Measurements from ENCODE around the gene RAB3D.
"Not testable (repeated sequence)": the region's sequence is repeated elsewhere in the genome, so short reads cannot be mapped to it uniquely, and the experiment has no call there.

Gene RAB3D

GRCh38 chr19:11365557-11366117 lies 26.2 kb upstream of the RAB3D start:
- DNase-seq (ENCODE audit: low read depth): no peak

DNA sequence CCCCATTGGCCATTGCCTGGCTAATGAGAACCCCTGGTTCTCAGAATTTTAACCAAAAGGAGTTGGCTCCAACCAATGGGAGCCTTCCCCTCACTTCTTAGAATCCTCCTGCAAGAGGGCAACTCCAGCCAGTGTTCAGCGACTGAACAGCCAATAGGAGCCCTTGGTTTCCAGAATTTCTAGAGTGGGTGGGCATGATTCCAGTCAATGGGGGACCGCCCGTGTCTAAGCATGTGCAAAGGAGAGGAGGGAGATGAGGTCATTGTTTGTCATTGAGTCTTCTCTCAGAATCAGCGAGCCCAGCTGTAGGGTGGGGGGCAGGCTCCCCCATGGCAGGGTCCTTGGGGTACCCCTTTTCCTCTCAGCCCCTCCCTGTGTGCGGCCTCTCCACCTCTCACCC lies 25.5 kb upstream of the RAB3D start:
- DNase-seq (ENCODE audit: low read depth): no peak

GRCh38 chr19:11364296-11364904 lies 24.9 kb upstream of the RAB3D start:
- DNase-seq (ENCODE audit: low read depth): no peak

- DNase-seq (ENCODE audit: low read depth): no peak
Measured at GRCh38 chr19:11363881-11364280, 24.4 kb upstream of the RAB3D start.

DNA sequence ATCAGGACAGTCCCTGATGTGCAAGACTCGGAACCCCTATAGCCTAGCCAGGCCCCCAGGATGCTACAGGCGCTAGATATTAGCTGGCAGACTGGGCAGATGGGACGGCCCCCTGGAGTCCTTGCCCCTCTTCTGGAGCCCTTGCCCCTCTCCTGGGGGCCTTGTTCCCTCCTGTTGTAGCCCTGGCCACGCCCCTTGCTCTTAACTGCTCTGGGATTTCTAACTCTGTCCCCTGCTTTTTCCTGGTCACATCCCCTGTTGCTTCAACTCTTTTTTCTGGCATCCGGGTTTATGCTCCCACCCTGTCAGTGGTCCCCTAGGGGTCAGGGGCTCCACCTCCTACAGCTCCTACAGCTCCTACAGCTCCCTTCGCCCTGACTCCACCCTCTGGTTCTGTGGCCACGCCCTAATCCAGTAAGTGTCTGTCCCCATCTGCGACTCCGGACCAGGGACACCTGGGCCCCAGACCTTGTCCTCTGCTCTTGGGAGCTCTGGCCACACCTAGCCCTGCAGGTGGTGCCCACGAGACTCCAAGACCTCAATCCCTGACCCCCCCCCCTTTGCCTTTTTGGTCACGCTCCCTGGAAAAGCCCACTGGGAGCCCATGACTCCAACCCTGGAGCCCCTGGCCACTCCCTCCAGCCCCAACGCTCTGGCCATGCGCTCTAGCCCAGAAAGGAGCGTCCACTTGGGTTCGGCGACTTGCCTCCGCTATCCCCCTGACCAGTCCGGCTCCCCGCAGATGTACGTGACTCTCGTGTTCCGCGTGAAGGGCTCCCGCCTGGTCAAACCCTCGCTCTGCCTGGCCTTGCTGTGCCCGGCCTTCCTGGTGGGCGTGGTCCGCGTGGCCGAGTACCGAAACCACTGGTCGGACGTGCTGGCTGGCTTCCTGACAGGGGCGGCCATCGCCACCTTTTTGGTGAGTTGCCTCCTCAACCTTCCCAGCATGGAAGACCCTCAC lies 22.6 kb upstream of the RAB3D start:
- no peak for DNase-seq (ENCODE audit: low read depth)

DNA sequence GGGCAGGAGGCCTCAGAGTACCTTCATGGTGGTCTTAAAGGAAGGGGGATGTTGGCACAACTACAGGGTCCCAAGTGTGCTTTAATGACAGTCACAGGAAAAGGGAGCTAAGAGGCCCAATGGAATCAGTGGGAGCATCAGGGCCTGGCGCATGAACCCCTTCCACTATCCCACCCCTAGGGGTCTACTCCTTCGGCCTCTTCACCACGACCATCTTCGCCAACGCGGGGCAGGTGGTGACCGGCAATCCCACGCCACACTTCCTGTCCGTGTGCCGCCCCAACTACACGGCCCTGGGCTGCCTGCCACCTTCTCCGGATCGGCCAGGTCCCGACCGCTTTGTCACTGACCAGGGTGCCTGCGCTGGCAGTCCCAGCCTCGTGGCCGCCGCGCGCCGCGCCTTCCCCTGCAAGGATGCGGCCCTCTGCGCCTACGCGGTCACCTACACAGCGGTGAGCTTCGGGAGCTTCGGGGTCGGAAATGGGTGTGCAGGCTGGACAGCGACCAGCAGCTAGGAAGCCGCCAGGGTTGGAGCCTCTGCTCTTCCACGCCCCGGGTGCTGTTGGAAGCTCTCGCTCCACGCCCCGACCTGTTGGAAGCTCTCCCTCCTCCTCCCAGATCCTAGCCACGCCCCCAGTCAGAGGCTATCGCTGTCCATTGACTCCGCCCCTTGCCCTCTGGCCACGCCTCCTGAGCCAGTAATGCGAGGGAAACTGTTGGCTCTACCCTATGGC lies 21.7 kb upstream of the RAB3D start:
- DNase-seq (ENCODE audit: low read depth): no peak

- no peak for DNase-seq (ENCODE audit: low read depth)
Measured at GRCh38 chr19:11359421-11359820, 20.0 kb upstream of the RAB3D start.

GRCh38 chr19:11356676-11357550 lies 17.5 kb upstream of the RAB3D start:
- DNase-seq (ENCODE audit: low read depth): no peak

DNA sequence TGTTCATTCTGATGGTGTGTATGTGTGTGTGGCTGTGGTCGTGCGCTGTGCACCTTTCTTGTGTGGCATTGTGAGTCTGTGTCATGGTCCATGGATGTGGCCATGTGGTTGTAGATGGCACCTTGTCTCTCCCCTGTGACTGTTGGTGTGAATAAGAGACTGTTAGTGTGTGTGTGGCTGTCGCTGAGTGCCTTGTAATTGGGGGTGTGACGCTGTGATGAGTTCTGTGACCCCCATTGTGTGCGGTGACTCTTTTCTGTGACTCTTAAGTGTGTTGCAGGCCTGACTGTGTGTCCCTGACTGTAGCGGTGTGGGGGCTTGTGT lies 16.6 kb upstream of the RAB3D start:
- no peak for DNase-seq (ENCODE audit: low read depth)

GRCh38 chr19:11355160-11356073 lies 16.0 kb upstream of the RAB3D start, which contains the start of gene PLPPR2:
Gene PLPPR2 (plus strand): TSS chr19:11355432. CDS start chr19:11357674, 2,242 bp downstream.
- DNase-seq (ENCODE audit: low read depth): peak; percentile 72

DNA sequence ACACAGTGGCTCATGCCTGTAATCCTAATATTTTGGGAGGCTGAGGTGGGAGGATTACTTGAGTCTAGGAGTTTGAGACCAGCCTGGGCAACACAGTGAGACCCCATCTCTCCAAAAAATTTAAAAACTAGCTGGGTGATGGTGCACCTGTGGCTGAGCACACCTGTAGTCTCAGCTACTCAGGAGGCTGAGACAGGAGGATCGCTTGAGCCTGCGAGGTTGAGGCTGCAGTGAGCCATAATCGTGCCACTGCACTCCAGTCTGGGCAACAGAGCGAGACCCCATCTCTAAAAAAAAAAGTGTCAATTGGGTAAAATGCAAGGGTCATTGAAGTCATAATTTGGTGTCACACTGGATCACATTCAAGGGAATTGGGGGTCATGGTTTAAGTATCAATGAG lies 14.6 kb upstream of the RAB3D start:
- not testable (repeated sequence) for DNase-seq (ENCODE audit: low read depth)

GRCh38 chr19:11349171-11349570 lies 9.7 kb upstream of the RAB3D start:
- no peak for DNase-seq (ENCODE audit: low read depth)

- no peak for DNase-seq (ENCODE audit: low read depth)
Measured at GRCh38 chr19:11347546-11348039, 8.1 kb upstream of the RAB3D start.

- peak; percentile 99 for DNase-seq (ENCODE audit: low read depth)
Measured at GRCh38 chr19:11346104-11346940, 6.9 kb upstream of the RAB3D start, which contains the start of the genes CCDC159 and TMEM205. Gene CCDC159 (plus strand): TSS chr19:11346519. CDS start chr19:11346607, 88 bp downstream. Gene TMEM205 (minus strand): TSS chr19:11346268. CDS start chr19:11345619, 649 bp downstream.

- DNase-seq (ENCODE audit: low read depth): no peak
Measured at GRCh38 chr19:11345122-11345803, 5.8 kb upstream of the RAB3D start.

DNA sequence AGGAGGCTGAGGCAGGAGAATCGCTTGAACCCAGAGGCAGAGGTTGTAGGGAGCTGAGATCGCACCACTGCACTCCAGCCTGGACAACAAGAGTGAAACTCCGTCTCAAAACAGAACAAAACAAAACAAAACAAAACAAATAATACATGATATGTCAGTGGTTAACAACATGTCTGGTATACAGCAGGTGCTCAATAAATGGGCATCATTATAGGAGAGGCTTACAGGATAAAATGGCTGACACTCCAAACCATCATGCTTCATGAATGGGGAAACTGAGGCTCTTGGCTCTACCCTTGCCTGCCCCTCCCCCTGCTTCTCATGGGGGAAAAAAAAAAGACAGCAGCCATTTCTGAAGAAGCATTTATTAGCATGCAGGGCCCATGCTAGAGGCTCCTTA lies 3.0 kb upstream of the RAB3D start:
- DNase-seq (ENCODE audit: low read depth): no peak

DNA sequence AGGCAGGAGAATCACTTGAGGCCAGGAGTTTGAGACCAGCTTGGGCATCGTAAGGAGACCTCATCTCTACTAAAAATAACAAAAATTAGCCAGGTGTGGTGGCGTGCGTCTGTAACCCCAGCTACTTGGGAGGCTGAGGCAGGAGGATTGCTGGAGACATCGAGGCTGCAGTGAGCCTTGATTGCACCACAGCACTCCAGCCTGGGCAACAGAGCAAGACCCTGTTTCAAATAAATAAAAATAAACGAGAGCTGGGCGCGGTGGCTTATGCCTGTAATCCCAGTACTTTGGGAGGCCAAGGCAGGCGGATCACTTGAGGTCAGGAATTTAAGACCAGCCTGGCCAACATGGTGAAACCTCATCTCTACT lies 626 bp upstream of the RAB3D start:
- DNase-seq (ENCODE audit: low read depth): not testable (repeated sequence)

DNA sequence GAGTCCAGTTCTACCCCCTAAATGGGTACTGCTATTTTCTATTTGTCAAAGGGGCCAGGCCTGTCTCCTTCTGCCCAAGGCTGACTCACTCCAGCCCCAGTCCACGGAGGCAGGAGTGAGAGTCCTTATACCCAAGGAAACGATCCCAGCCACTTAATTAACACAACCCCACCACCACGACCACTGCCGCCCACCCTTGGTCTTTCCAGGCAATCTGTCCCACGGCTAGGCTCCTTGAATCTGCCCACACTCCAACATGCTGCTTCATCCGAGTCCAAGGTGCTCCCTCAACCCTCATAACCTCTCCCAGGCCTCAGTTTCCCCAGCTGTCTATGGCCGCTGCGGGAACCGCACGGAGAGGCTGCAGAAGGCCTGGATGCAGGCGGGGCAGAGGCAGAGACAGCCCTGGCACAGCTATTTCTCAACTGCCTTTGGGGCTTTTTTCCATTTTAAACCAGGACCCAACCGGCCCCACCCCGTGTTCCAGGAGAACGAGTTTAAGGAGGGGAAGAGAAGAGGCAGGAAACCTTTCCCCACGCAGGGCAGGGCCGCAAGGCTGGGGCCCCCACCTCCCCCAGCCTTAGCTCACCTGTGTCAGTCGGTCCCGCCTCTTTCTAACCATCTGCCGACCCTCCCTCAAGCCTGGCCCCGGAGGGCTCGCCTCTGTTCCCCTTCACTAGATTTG lies 746 bp downstream of the RAB3D start:
- DNase-seq (ENCODE audit: low read depth): no peak

Data from GM04504 (cell line).